Endothelial cell of umbilical vein (primary cell): ENCODE measurements around the gene COL23A1.

Experiments used
- CTCF ChIP-seq, 2 donors: IDR thresholded peaks; 1 replicate in 1 of 2; 2 replicates in 1 of 2; pipeline ENCODE4 v1.5.1; 2011; ENCODE audit warnings: low read length in 2 of 2, mild to moderate bottlenecking in 2 of 2, moderate library complexity in 2 of 2, control low read depth in 1 of 2, inconsistent platforms in 1 of 2, low read depth in 1 of 2; ENCODE audit not compliant: insufficient read depth in 1 of 2; ENCODE audit errors: extremely low read depth in 1 of 2
- EZH2 ChIP-seq: IDR thresholded peaks from 2 replicates; pipeline ENCODE4 v1.6.1; 2012; ENCODE audit warnings: borderline replicate concordance, low read depth, mild to moderate bottlenecking, moderate library complexity, low read length, inconsistent platforms; ENCODE audit not compliant: severe bottlenecking
- FOS ChIP-seq: IDR thresholded peaks from 2 replicates; pipeline ENCODE4 v1.6.1; 2011; ENCODE audit warnings: mild to moderate bottlenecking, low read length, moderate library complexity, borderline replicate concordance; ENCODE audit not compliant: insufficient read depth
- MAX ChIP-seq: IDR thresholded peaks from 2 replicates; pipeline ENCODE4 v1.6.1; 2011; ENCODE audit not compliant: insufficient read depth, insufficient read length
- POLR2A ChIP-seq: IDR thresholded peaks from 2 replicates; pipeline ENCODE4 v1.6.1; 2012; ENCODE audit warnings: low read depth, mild to moderate bottlenecking, control low read depth, low read length

GRCh38 chr5:178460598-178460997, 129.6 kb downstream of the COL23A1 start:
- TF ChIP-seq CTCF (IDR thresholded peaks at IDR 0.05; ENCODE audit: extremely low read depth in 1 of 2, insufficient read depth in 1 of 2, low read depth in 1 of 2, low read length in 2 of 2): no peak
- TF ChIP-seq POLR2A: no peak
- TF ChIP-seq EZH2: no peak
- no peak for TF ChIP-seq FOS
- TF ChIP-seq MAX: no peak
